HG03060 (cell line): ENCODE results near the gene TDP2.

Experiments
- ATAC-seq: cut with Tn5 transposase; IDR thresholded peaks from one replicate; pipeline ENCODE4 v1.9.1; 2021; ENCODE audit warnings: low read depth, moderate number of reproducible peaks; ENCODE audit not compliant: unreplicated experiment

TDP2 gene

GRCh38 chr6:24607310-24608105, 59.2 kb downstream of the TDP2 start:
- ATAC-seq = no peak

GRCh38 chr6:24606200-24606930, 60.3 kb downstream of the TDP2 start:
- ATAC-seq = no peak

GRCh38 chr6:24603241-24603640, 63.5 kb downstream of the TDP2 start:
- ATAC-seq = no peak

GRCh38 chr6:24600903-24601302, 65.8 kb downstream of the TDP2 start:
- no peak for ATAC-seq
